Cortex of kidney (tissue), 1 donor: ENCODE data around the gene PYDC1.
"Not testable (repeated sequence)": the region's sequence is repeated elsewhere in the genome, so short reads cannot be mapped to it uniquely, and the experiment has no call there.

Experiments used
- DNase-seq: peaks from one replicate; lab custom pipeline; 2025; lab: John Stamatoyannopoulos, UW

PYDC1 gene

DNA sequence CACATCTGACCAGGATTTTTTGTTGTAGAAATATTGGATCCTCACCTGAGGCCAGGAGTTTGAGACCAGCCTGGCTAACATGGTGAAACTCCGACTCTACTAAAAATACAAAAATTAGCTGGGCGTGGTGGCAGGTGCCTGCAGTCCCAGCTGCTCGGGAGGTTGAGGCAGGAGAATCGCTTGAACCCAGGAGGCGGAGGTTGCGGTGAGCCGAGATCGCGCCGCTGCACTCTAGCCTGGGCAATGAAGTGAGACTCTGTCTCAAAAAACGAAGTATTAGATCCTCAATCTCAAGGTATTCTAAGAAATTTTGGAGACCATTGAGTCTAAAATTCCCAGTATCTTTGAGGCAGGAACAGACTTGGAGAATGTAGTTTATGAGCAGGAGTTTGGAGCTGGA lies 21.1 kb downstream of the PYDC1 start:
- not testable (repeated sequence) for DNase-seq

GRCh38 chr16:31194898-31195297 lies 22.0 kb downstream of the PYDC1 start:
- no peak for DNase-seq

GRCh38 chr16:31193874-31194273 lies 23.1 kb downstream of the PYDC1 start:
- no peak for DNase-seq

DNA sequence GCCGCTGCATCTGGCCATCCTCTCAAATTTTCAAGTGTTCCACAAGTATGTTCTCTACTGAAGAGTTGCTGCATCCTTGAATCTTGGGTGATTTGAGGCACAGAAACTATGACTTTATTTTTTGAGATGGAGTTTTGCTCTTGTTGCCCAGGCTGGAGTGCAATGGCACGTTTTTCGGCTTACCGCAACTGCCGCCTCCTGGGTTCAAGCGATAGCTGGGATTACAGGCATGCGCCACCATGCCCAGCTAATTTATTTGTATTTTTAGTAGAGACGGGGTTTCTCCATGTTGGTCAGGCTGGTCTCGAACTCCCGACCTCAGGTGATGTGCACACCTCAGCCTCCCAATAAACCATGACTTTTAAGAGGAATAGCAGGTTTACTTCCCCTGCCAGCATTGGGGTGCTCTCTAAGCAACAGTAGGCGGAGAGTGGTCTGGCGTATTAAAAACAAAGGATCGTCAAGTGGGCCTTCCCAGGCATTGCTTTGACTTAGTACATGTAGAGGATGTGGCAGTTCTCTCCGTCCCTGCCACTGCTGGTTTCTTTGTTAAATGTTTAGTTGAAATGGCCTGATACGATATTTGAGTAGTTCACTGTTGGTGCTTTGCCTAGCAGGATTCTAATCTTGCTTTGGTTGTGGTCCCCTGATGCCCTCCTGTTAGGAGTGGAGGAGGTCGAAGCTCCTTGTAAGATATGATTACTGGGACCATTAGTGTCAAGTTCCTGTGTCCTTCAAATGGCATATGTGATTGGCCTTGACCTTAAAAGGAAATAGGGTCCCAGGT lies 23.9 kb downstream of the PYDC1 start:
- DNase-seq = no peak

- DNase-seq = no peak
These were observed 25.1 kb downstream of the PYDC1 start for GRCh38 chr16:31191697-31192428.

DNA sequence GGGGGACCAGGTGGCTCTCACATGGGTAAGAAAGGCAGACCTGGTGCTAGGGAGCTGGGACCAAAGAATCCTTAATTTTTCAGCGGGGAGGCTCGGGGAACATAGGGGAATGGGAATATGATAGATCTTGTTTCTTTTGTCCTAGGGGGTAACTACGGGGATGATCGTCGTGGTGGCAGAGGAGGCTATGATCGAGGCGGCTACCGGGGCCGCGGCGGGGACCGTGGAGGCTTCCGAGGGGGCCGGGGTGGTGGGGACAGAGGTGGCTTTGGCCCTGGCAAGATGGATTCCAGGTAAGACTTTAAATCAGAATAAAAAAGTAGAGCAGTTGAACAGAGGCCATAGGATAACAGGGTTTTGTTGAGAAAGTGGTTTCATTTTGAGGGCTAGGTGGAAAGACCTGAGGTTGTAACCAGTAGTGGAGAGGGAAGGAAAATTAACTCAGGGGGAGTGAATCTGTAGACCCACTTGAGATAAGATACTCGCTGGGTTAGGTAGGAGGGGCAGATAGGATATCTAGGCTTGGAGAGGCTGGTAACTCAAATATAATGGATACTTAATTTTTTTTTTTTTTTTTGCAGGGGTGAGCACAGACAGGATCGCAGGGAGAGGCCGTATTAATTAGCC lies 26.0 kb downstream of the PYDC1 start:
- no peak for DNase-seq

DNA sequence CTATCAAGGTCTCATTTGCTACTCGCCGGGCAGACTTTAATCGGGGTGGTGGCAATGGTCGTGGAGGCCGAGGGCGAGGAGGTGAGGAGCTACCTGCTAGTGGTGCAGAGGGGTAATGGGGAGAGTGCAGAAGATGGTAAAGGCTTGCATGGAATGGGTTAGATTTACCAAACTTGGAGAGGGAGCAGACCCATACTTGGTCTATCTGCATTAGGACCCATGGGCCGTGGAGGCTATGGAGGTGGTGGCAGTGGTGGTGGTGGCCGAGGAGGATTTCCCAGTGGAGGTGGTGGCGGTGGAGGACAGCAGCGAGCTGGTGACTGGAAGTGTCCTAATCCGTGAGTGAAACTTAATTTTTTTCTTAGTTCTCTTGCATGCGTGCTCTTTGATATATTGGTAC lies 26.9 kb downstream of the PYDC1 start:
- DNase-seq = no peak

GRCh38 chr16:31189412-31189778 lies 27.5 kb downstream of the PYDC1 start:
- DNase-seq = no peak

DNA sequence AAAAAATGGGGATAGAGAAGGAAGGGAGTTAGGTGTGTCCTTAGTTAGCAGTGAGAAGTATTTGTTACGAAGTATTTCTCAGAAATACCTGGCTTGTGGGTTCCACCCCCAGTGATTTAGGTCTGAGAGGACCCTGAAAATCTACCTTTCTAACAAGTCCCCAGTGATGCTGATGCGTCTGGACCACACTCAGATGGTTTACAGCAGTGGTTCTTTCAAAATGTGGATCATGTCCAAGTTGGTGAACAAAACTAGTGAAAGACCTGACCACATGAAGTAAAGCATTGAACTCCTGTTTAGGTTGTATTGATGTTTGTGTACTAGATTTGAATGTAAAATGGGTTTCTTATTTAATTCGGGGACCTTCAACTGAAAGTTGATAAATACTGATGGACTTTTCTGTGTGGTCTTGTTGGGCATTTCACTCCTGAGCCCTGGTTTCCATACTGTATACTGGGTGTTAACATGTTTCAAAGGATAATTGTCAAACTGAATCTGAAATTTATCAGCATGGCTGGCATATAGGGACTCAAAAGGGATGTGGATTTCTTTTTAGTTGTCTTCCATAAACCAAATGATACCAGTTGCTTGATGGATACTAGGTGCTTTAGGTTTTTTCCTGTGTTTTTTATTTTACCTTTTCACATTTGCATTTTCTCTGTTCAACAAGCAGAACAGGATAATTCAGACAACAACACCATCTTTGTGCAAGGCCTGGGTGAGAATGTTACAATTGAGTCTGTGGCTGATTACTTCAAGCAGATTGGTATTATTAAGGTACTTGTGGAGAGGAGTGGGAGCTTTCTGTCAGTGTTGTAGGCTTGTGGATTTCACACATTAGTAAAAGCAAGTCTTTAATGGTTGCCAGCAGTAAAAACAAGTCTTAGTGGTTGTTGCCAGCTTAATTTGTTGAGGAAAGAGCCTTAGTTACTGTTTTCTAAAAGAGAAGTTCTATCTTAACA lies 28.2 kb downstream of the PYDC1 start:
- DNase-seq = no peak

DNA sequence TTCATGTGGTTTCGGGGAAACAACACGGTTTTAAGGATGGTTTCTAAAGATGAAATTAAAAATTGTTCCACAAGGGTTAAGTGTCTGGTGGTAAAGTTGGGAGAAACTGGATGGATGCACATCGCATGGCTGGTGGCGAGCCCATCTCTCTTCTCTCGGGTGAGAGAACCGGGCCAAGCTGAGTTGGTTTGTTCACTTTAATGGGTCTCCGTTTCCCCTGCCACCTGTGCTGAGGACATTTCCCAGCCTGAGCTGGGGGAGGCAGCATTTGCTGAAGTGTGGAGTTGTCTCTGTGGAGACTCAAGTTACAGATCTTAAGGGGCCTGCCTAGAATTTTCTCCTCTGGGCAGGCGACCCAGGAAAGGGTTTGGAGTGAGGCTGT lies 29.1 kb downstream of the PYDC1 start:
- DNase-seq = no peak

- DNase-seq = no peak
These were observed 29.8 kb downstream of the PYDC1 start for GRCh38 chr16:31186930-31187807.

- no peak for DNase-seq
These were observed 30.8 kb downstream of the PYDC1 start for GRCh38 chr16:31186176-31186575.

DNA sequence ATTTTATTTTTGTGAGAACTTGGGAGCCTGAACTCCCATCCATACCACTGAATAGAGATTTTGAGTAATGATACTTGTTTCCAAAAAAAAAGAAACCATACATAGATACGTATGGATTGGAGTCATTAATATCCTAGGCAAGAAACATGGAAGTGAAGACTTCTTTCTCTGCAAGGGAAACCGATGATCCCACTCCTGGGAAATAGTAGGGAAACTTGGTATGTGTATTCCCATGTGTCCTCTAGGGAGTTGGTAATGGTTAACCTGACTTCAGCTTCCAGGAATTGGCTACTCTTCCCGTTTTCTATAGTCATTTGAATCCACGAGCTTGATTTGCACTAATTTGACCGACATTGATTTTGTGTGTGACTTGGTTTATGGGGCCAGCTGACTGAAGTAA lies 31.6 kb downstream of the PYDC1 start:
- DNase-seq = no peak

DNA sequence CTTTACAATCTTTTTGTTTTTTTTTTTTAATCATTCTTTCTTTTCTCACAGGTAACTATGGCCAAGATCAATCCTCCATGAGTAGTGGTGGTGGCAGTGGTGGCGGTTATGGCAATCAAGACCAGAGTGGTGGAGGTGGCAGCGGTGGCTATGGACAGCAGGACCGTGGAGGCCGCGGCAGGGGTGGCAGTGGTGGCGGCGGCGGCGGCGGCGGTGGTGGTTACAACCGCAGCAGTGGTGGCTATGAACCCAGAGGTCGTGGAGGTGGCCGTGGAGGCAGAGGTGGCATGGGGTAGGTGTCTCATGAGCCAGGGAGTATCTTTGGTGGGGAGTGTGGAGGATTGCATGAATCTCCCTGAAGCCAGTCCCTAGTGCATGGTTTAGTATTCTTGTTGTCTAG lies 32.0 kb downstream of the PYDC1 start:
- DNase-seq = no peak

DNA sequence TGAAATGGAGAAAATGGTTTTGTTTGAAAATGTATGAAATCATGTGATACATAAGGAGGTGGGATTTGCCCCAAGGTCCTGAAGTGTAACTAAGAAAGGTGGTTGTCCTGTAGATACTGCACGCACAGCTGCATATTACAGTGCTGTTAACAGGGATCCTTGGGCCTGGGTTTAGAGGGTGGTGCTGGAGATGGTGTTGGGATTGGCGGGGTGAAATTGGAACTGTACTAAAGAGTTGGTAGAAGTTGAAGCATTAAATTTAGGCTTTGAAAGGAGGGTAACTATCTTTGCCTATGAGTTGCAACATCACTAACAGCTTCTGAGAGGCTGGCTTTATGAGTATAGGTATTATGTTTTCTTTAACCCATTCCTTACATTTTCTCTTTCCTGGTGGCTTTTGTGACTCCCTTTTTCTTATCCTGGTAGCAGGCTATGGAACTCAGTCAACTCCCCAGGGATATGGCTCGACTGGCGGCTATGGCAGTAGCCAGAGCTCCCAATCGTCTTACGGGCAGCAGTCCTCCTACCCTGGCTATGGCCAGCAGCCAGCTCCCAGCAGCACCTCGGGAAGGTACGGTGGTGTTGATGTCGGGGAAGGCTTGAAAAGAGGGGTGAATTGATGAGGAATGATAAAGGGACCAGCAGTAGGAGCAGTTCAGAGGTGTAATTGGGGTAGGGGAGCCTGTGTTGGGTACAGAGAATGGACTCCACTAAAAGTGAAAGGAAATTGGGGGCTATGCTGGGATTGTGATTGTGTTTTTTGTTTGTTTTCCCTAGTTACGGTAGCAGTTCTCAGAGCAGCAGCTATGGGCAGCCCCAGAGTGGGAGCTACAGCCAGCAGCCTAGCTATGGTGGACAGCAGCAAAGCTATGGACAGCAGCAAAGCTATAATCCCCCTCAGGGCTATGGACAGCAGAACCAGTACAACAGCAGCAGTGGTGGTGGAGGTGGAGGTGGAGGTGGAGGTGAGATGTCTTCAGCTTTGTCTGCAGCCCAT lies 33.2 kb downstream of the PYDC1 start:
- no peak for DNase-seq

DNA sequence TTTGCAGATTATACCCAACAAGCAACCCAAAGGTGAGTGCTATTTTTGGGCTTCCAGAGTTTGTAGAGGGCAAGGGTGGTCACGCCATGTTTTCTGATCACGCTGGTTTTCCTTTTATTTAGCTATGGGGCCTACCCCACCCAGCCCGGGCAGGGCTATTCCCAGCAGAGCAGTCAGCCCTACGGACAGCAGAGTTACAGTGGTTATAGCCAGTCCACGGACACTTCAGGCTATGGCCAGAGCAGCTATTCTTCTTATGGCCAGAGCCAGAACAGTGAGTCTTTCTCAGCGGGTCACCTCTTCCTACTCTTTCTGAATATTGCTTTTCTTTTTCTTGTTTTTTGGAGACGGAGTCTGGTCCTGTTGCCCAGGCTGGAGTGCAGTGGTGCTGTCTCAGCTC lies 34.5 kb downstream of the PYDC1 start:
- no peak for DNase-seq

- no peak for DNase-seq
These were observed 35.7 kb downstream of the PYDC1 start for GRCh38 chr16:31181102-31181830.

- peak; percentile 57 for DNase-seq
These were observed 37.0 kb downstream of the PYDC1 start, which contains the start of gene FUS for GRCh38 chr16:31179747-31180459. Gene FUS (plus strand): TSS chr16:31180139. CDS start chr16:31180215, 76 bp downstream.
